ENCODE measurements around the gene COL4A5.
"Not testable (repeated sequence)": the region's sequence is repeated elsewhere in the genome, so short reads cannot be mapped to it uniquely, and the experiment has no call there.

The COL4A5 gene

GRCh38 chrX:108456971-108457477, 17.4 kb downstream of the COL4A5 start:
- no peak for DNase-seq (ENCODE audit: low read depth)

- no peak for DNase-seq (ENCODE audit: low read depth)
Measured at GRCh38 chrX:108464604-108465003, 25.0 kb downstream of the COL4A5 start.

GRCh38 chrX:108468486-108468885, 28.8 kb downstream of the COL4A5 start:
- no peak for DNase-seq (ENCODE audit: low read depth)

- no peak for DNase-seq (ENCODE audit: low read depth)
Measured at GRCh38 chrX:108473979-108474378, 34.3 kb downstream of the COL4A5 start.

GRCh38 chrX:108481528-108481927, 41.9 kb downstream of the COL4A5 start:
- DNase-seq (ENCODE audit: low read depth): not testable (repeated sequence)

GRCh38 chrX:108484251-108484650, 44.6 kb downstream of the COL4A5 start:
- no peak for DNase-seq (ENCODE audit: low read depth)

GRCh38 chrX:108485960-108486359, 46.3 kb downstream of the COL4A5 start:
- no peak for DNase-seq (ENCODE audit: low read depth)

GRCh38 chrX:108494406-108495090, 54.9 kb downstream of the COL4A5 start:
- DNase-seq (ENCODE audit: low read depth): no peak

GRCh38 chrX:108511721-108512120, 72.1 kb downstream of the COL4A5 start:
- no peak for DNase-seq (ENCODE audit: low read depth)

GRCh38 chrX:108516184-108516583, 76.5 kb downstream of the COL4A5 start:
- DNase-seq (ENCODE audit: low read depth): no peak

GRCh38 chrX:108527724-108528123, 88.1 kb downstream of the COL4A5 start:
- no peak for DNase-seq (ENCODE audit: low read depth)

- DNase-seq (ENCODE audit: low read depth): no peak
Measured at GRCh38 chrX:108537005-108537404, 97.4 kb downstream of the COL4A5 start.

GRCh38 chrX:108541286-108541685, 101.6 kb downstream of the COL4A5 start:
- DNase-seq (ENCODE audit: low read depth): no peak

- DNase-seq (ENCODE audit: low read depth): no peak
Measured at GRCh38 chrX:108557580-108557979, 117.9 kb downstream of the COL4A5 start.

GRCh38 chrX:108558217-108558616, 118.6 kb downstream of the COL4A5 start:
- no peak for DNase-seq (ENCODE audit: low read depth)

GRCh38 chrX:108573136-108573535, 133.5 kb downstream of the COL4A5 start:
- no peak for DNase-seq (ENCODE audit: low read depth)

GRCh38 chrX:108582151-108582550, 142.5 kb downstream of the COL4A5 start:
- DNase-seq (ENCODE audit: low read depth): no peak

GRCh38 chrX:108584617-108585211, 145.1 kb downstream of the COL4A5 start:
- no peak for DNase-seq (ENCODE audit: low read depth)

GRCh38 chrX:108590496-108590895, 150.9 kb downstream of the COL4A5 start:
- no peak for DNase-seq (ENCODE audit: low read depth)

GRCh38 chrX:108601276-108601675, 161.6 kb downstream of the COL4A5 start:
- DNase-seq (ENCODE audit: low read depth): no peak

GRCh38 chrX:108610141-108610540, 170.5 kb downstream of the COL4A5 start:
- no peak for DNase-seq (ENCODE audit: low read depth)

GRCh38 chrX:108614616-108615015, 175.0 kb downstream of the COL4A5 start:
- DNase-seq (ENCODE audit: low read depth): no peak

- DNase-seq (ENCODE audit: low read depth): no peak
Measured at GRCh38 chrX:108640817-108641216, 201.2 kb downstream of the COL4A5 start.
